HL-60 (cell line): Measurements from ENCODE around the gene FCER2.

Experiments
- POLR2AphosphoS5 ChIP-seq: IDR thresholded peaks from 2 replicates; pipeline ENCODE4 v1.6.1; 2012; ENCODE audit warnings: low read depth
- TF ChIP-seq, protein P1 (sequence below): IDR thresholded peaks from one replicate; pipeline ENCODE4 v1.5.1; 2011; ENCODE audit warnings: low read length, control low read depth, inconsistent platforms; ENCODE audit not compliant: insufficient read depth

DNA sequence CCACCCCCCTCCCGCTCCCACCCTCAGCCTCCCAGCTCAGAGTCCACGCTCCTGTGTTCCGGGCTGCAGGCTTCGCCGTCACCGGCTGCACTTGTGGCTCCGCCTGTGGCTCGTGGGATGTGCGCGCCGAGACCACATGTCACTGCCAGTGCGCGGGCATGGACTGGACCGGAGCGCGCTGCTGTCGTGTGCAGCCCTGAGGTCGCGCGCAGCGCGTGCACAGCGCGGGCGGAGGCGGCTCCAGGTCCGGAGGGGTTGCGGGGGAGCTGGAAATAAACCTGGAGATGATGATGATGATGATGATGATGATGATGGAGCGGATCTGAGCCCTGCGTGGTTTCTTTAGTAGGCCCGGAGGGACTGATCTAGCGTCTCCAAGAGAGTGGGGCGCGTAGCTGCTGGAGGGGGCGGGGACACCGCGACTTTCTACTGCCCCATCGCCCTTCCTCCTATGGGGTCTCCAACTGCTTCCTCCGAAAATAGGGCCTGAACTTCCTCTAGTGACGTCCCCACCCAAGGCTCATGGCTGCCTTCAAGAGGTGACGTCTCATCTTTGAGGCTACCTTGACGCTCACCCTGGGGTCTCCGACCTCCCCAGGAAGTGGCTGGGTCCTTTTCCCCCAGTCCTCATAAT lies 31.7 kb downstream of the FCER2 start:
- TF ChIP-seq, protein P1, sequence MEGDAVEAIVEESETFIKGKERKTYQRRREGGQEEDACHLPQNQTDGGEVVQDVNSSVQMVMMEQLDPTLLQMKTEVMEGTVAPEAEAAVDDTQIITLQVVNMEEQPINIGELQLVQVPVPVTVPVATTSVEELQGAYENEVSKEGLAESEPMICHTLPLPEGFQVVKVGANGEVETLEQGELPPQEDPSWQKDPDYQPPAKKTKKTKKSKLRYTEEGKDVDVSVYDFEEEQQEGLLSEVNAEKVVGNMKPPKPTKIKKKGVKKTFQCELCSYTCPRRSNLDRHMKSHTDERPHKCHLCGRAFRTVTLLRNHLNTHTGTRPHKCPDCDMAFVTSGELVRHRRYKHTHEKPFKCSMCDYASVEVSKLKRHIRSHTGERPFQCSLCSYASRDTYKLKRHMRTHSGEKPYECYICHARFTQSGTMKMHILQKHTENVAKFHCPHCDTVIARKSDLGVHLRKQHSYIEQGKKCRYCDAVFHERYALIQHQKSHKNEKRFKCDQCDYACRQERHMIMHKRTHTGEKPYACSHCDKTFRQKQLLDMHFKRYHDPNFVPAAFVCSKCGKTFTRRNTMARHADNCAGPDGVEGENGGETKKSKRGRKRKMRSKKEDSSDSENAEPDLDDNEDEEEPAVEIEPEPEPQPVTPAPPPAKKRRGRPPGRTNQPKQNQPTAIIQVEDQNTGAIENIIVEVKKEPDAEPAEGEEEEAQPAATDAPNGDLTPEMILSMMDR, result no peak
- TF ChIP-seq POLR2AphosphoS5, result no peak
